NCI-H2196 treated with DMSO at 0.1 percent for 48 hours (cell line): ENCODE data around the gene TBC1D12.
"Not testable (repeated sequence)": the region's sequence is repeated elsewhere in the genome, so short reads cannot be mapped to it uniquely, and the experiment has no call there.

Source experiments
- DNase-seq: peaks from one replicate; lab custom pipeline; 2025; ENCODE audit not compliant: unreplicated experiment; lab: John Stamatoyannopoulos, UW

Gene TBC1D12

GRCh38 chr10:94533027-94533426 lies 130.7 kb downstream of the TBC1D12 start:
- DNase-seq: no peak

- not testable (repeated sequence) for DNase-seq
Observed at GRCh38 chr10:94542282-94542681, 139.9 kb downstream of the TBC1D12 start.

GRCh38 chr10:94545391-94546048 lies 143.2 kb downstream of the TBC1D12 start, which contains the start of gene HELLS:
Gene HELLS, plus strand, starts transcription at chr10:94545788. Its CDS starts 134 bp downstream, at chr10:94545922.
- peak; percentile 33 for DNase-seq

- DNase-seq: no peak
Observed at GRCh38 chr10:94546049-94546900, 143.9 kb downstream of the TBC1D12 start.

- no peak for DNase-seq
Observed at GRCh38 chr10:94546901-94547185, 144.5 kb downstream of the TBC1D12 start.

GRCh38 chr10:94549221-94549620 lies 146.9 kb downstream of the TBC1D12 start:
- DNase-seq: no peak

- not testable (repeated sequence) for DNase-seq
Observed at GRCh38 chr10:94567714-94568307, 165.5 kb downstream of the TBC1D12 start.

- DNase-seq: no peak
Observed at GRCh38 chr10:94571081-94571480, 168.7 kb downstream of the TBC1D12 start.

- no peak for DNase-seq
Observed at GRCh38 chr10:94571528-94571927, 169.2 kb downstream of the TBC1D12 start.

- no peak for DNase-seq
Observed at GRCh38 chr10:94578790-94579189, 176.4 kb downstream of the TBC1D12 start.

- DNase-seq: no peak
Observed at GRCh38 chr10:94583124-94583523, 180.8 kb downstream of the TBC1D12 start.
